HG03575 (cell line): Measurements from ENCODE around the gene TOR4A.

Experiments
- ATAC-seq: cut with Tn5 transposase; IDR thresholded peaks from one replicate; pipeline ENCODE4 v1.9.1; 2021; ENCODE audit not compliant: unreplicated experiment, insufficient number of reproducible peaks, low FRiP score; ENCODE audit errors: extremely low read depth

The TOR4A gene

DNA sequence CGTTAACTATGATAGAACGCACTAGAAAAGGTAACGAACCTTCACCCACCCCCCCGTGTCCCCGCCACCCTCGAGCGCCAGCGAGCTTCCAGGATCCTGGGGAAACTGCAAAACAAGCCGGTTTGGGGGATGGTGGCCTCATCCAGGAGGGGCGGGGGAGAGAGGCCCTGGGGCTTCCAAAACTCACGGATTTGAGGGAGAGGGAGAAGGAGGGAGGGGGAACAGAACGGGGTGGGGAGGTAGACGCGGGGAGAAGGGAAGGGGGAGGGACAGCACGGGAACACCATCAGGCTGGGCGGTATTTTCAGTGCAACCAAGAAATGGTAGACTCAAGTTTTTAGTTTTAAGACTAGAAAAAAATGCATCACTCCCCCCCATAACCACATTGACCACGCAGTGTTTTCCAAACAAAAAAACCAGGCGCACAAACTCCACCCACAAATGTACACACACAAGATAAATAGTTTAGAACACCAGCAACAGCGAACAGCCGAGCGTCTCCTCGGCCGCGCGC, 23.1 kb downstream of the TOR4A start:
- ATAC-seq, result no peak

DNA sequence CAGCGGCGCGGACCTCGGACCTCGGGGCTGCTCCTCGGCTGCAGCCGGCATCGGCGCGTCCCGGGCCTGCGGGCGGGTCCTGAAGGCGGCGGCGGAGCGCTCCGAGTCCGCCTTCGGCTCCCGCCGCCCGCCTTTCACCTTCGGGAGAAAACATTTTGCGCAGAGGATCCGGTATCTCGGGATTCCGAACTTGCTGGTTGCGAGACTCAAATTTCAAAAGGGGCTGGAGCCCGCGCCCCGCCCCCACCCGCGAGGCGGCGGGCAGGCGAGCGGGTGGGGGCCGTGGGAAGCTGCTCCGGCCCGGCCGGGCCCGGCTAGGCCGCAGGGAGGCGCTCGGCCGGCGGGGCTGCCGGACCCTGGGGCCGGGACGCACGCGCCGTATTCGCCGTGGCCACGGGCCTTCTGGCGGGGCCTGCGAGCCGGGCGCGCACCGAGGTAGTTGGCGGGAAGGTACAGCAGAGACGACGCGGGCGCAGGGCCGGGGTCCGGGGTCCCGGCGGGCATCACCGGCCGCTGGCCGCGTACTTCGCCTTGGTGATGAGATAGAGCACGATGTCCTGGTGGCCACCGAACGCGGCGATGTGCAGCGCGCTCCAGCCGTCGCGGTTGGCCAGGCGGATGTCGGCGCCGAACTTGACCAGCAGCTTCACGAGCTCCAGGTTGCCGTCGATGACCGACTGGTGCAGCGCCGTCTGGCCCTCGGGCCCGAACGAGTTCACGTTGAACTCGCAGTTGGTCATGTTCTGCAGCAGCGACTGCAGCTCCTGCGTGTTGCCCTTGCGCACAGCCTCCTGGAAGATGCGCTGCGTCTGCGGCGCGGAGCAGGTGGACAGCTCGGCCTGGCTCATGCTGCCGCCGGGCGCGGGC, 23.8 kb downstream of the TOR4A start:
- no peak for ATAC-seq

DNA sequence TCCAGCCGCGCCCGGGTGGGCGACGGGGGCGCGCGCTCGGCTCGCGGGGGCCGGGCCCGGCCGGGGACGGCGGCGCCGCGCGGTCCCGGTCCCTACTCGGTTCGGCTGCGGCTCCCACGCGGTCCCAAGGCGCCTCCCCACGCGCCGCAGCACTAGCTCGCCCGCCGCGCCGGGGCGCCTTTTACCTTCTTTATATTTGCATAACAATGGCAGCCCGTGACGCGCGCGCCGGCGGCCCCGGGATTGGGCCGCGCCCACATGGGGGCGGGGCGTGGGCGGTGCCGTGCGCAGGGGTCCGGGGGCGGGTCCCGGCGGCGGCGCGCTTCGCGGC, 24.6 kb downstream of the TOR4A start, which contains the start of gene NRARP:
TSS of gene NRARP (minus strand) at position 154 of the 331 bp plus-strand sequence. CDS start 343 bp downstream, outside the sequence.
- no peak for ATAC-seq

DNA sequence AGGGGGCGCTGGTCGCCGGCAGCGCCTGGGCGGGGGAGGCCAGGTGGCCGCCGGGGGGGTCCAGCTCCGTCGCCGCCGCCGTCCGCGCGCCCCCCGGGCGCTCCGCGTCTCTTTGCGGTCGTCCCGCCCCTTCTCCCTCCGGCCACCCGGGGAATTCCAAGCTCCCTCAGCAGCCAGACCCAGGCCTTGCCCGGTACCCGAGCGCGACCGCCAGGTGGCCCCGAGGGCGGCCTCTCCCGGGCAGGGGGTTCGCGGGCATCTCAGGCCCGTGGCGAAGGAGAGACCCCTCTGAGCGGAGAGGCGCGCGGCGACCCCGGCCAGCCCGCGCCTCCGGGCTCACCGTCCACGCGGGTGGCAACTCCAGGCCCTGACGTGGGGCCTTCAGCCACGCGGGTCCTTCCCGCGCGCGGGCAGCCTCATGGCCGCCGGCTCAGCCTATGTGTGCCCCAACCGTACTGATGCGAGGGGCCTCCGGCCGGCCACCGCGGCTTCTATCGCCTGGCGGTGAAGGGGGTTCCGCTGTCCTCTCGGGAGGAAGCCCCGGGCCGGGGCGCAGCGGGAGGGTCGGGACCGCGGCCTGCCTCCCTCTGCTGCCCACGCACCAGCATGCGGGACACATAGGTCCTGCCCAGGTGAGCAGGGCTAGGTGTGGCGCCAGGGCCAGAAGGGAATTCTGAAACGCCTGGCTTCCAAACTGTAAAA, 25.1 kb downstream of the TOR4A start:
- ATAC-seq, result no peak

DNA sequence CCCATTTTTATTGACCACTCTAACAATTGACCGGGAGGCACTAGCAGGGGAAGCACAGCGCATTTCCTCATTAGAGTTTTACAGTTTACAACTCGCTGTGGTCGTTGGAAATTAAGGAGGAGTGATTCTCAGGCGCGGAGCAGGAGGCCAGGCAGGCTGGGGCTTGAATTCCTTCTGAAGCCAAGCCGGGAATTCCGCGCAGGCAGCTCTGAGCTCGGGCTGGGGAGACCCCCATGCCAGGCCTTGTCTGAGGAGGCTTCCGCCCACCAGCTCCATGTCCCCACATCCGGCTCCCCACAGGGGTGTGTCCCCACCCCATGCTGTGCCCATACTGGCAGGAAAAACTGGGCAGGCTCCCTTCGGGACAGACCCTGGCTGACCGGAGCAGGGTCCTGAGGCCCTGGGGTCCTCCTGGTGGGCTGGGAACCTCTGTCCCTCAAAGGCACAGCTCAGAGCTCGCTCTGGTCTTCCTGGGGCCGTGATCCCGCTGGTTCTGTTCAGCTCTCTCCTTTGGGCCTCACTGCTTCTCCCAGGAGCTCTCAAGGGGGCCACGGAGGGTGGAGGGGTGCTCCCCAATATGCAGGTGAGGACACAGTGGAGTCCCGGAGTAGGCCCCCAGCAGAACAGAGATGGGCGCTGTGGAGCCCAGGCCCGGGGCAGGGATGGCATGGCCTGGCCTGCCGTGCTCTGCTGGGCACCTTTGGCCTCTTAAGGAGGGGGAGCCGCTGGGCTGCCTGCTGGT, 25.8 kb downstream of the TOR4A start:
- ATAC-seq, result no peak

DNA sequence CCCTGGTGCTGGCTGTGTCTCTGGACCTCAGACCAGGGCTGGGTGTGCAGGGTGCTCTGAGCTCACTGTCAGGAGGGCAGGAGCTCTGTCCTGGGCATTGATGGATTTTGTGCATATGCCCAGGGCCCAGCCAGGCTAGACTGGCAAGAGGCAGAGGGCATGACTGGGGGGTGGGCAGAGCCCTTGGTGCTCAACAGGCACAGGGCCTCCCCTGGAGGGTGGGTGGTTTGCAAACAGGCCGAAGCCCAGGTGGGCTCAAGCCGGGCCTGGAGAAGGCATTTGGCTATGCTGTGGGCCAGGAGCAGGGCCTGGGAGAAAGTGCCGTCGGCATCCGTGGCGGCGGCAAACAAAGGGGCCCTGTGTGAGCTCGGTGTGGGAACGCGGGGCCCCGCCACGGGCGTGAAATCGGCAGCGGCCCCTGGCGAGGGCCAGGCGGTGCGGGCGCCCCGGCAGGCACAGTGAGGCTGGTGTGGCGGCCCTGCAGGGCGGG, 26.4 kb downstream of the TOR4A start:
- no peak for ATAC-seq

DNA sequence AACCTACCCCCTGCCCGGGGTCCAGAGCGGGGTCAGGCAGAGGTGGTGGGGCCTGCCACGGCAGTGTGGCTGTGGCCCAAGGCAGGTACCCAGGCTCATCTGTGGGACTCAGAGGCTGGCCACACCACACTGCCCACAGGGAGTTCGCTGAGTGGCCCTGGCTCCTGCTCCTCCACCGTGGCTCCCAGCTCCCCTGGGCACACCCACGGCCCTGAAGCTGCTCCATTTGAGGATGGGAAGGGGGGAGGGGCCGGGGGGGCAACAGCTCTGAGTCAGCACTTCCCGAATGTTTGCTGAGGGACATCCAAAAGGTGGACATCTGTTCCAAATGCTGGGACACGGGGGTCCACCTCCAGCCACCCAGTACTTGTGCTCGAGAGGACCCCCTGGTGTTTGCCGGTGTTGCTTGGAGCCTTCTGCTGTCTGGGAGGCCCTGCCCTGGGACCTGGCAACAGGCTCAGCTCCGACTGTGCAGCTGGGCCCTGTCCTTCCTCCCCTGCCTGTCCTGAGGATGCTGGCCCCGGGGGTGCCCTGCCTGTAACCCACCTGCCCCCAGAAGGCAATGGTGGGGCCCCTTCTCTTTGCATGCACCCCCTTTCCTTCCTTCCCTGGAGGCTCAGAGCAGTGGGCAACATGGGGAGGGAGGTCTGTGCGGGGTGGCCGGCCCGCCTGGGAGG, 27.0 kb downstream of the TOR4A start:
- ATAC-seq, result no peak

DNA sequence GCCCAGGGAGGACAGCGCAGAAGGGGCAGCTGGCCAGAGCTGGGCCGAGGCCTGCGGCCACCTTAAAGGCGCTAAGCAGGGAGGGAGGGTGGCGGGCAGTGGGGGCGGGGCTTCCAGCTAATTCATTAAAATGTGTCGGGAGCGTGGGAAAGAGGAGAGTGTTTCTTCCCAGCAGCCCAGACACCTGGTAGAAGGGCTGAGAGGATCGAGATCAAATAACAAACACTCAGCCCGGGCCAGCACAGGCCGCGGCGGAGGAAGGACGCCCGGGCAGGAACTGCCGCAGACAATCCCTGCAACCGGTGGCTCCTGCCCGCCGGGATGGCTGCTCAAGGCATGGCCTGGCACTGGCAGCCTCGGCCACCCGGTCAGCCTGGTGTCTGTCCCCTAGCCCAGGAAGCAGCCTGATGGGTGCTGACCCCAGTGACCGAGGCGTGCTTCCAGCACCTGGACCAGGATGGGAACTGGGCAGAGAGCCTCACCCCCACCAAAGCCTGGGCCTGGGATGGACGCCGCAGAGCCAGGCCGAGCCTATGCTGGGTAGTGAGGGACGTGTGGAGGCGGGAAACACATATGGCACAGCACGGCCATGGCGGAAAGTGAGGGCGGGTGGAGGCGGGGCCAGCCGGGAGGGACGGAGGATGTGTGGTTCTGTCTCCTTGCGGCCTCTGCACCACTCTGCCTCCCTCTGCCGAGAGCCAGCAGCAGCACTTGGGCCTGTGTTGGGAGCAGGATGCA, 27.7 kb downstream of the TOR4A start:
- ATAC-seq, result no peak

DNA sequence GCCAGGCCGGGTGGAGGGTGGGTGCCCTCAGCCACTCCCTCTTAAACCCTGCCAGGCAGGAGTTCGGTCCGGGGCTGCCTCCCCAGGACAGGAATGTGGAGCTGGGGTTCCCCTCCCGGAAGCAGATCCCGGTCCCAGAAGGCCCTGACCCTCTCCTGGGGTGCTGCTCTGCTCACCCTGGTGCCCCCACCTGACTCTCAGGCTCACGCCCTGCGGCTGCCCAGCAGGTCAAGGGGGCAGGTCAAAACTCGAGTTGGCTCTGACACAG, 28.2 kb downstream of the TOR4A start:
- ATAC-seq, result no peak

DNA sequence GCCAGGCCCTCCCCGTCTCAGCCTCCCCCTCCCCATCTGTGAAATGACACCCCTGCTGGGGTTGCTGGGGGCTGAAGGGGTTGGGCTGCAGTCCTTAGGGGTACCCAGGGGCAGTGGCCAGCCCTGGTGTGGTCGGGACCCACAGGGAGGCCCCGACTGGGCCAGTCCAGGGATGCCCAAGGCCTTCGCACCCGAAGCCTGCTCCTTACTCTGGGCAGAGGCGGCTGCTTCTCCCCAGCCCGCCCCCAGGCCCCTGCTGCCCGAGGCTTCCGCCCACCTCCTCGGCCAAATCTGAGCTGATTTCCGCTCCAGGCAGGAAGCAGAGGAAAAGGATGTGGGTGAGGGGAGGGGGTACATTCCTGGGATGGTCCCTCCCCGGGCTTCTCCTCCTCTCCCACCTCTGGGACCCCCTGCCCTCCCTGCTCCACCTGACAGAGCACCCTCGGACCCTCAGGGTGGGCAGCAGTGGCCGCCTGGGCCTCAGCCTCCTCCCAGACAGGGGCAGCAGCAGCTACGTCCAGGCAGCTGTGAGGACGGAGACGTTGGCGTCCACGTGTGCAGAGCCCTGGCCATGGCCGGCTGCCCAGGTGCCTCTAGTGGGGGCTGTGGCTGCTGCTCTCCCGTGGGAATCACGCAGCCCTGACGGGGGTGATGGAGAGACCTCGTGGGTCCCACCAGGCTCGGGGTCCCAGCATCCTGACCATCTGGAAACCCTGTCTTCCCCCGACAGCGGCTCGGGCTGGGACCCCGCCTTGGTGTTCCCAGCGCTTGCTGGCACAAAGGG, 28.7 kb downstream of the TOR4A start:
- ATAC-seq, result no peak

DNA sequence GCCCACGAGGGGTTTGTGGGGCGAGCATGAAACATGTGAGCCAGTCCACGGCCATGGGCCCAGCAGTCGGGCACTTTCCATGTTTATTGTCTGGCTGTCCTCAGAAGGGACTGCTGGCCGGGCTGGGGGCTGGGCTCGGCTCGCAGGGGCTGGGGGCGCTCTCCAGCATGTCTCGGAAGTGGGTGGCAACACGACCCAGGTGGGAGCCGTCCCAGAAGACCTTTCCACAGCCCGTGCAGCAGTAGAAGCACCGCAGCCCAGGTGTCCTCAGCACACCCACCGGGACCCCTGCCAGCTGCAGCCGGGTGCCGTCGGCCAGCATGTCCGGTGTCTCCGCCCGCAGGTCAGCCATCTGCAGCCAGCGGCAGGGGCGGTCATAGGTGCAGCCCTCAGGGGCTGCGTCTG, 29.3 kb downstream of the TOR4A start:
- no peak for ATAC-seq

DNA sequence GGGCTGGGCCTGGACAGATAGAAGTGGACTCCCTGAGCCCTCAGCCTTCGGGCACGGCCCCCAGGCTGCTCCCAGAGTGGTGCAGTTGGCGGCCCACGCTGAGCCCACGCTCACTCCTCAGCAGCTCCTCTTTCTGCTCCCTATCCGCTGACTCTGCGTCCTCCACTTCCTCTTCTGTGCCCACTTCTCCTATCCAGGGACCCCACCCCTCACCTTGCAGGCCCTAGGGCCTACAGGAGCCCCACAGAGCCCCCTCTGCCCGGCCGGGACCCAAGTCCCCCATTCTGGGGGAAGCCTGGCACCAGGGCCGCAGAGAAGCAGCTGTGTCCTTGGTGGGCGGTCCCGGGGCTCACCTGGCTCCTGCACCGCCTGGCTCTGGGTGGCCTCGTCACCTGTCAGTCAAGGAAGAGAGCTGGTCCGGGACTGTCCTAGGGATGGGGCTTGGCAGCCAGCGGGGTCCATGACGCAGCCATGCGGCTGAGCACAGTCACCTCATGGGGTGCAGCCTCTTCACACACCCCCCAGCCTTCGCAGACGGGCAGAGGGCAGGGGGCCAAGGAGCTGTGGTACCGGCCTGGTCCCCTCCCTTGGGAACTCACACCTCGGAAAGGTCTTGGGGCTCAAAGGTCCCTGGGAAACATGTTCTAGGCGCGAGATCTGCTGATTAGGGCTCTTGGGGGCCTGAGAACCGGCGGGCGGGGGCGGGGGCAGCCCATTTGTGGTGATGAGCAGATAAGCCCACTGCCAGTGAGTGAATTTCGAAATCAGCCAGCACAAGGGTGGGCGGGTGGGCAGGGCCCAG, 29.9 kb downstream of the TOR4A start:
- ATAC-seq, result no peak

DNA sequence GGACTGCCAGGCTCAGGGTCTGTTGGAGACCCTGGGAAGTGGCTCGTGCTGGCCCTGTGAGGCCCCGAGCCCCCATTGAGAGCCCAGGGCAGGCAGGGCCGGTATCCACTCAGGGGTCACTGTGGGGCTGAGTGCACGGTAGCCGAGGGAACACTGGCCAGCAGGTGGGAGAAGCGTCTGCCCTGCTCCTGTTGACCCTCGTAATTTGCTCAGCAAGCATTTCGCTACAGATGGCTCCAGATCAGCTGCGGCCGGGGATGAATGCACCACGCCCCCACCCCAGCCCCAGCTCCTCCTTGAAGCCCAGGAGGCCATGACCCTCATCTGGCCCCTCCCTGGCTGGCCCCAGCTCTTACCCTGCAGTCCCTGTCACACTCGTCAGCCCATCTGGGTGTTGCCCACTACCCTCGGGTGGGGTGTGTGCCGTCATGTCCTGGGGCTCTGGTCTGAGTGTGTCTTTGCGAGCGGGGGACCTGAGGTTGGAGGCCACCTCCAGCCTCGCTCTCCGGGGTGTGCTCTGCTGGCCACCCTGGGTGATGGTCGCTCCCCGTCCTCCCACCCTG, 30.6 kb downstream of the TOR4A start:
- no peak for ATAC-seq

DNA sequence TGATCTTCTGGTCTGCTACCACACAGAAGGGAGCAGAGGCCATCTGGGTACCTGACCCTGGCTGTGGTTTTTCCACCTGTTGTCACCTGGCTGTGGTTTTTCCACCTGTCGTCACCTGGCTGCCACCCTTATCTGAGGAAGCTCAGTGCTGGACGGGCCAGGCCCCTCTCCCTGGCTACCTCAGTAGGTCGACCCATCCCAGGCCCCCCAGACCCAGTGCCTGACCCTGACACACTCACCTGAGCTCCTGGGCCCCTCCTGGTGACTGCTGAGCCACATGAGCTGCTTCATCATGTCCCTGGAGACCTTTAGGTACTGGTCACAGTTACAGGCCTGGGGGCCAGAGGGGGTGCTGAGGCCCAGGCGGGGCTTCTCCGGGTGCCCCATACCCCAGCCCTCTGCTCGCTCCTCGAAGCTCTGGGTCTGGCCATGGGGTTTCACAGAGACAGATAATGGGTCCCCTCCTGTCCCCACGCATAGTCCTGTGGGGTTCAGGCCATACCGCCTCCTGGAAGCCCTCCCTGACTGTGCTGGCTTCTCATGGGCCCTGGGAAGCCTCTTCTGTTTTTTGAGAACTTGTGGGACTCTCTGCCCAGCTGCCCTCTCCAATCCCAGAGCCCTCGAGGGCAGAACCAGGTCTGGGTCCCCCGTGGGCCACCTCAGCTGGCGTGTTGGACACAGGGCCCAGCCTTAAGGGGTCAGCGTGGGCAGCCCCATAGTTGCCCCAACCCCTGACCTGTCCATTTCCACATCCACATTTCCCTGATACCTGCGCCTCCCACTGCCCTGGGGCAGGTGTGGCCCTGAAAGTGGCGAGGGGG, 32.1 kb downstream of the TOR4A start:
- ATAC-seq, result no peak

DNA sequence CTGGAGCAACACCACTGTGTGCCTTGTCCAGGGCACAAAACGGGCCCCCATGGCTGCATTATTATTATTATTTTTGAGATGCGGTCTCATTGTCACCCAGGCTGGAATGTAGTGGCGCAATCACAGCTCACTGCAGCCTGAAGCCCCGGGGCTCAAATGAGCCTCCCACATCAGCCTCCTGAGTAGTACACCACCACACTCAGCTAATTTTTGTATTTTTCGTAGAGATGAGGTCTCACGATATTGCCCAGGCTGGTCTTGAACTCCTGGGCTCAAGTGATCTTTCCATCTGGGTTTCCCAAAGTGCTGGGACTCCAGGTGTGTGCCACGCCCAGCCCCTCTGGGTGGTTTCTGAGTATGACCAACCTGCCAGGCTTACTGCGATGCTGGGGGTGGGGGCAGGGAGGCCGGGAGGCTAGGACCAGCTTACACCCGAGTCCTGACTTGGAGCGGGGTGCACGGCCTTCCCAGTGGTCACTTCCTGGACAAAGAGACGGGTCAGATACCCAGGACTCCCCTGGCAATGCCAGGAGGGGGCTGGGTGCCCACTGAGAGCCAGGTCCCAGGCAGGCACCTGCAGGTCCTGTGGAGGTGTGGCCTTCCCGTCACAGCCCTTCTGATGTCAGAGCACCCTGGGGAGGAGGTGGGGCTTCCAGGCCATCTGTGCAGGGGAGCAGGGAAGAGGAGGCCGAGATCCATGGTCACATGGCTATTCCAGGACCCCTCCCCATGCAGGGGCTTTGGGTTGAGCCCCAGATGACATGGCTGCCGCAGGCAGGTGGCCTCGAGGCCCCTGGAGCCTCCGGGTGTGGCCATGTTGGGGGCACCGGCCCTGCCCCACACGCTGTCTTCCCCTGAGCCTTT, 32.9 kb downstream of the TOR4A start:
- no peak for ATAC-seq
